ENCODE data around the gene SLC1A5. TPM values are rescaled to one million over a fixed set of nuclear protein-coding genes. Genes with fewer than 3 reads are reported as not detected.

The SLC1A5 gene
- polyA plus RNA-seq, 1 of the 3 experiments (the other 2 are of a cell fraction) = 80.4 TPM

DNA sequence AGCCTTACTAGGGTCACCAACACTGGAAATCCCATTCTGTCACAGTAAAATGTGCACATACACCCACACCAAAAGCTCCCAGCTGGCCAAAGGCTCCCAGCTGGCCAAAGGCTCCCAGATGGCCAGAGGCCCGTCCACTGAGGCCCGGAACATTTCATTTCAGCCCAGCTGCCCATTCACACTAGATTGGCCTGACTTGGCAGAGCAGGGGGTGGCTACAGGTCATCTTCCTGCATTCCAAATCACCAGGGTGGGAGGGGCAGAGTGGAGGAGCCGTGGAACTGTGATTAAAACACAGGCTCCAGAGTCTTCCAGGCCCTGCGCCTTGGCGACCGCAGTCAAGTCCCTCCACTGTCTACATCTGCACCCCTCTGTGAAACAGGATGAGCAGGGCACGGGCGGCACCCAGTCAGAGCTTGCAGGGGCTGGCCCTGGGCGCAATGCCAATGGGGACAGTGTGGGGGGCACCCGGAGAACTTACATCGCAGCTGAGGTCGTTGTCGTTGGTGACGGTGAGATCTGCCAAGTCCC, 61.4 kb downstream of the SLC1A5 start:
- H3K27ac ChIP-seq (ENCODE audit: low read depth in 2 of 2, low read length in 1 of 2) = no peak overlapping the region
- ChIA-PET POLR2A (no interaction called here), CTCF (interaction anchor here (0.6 to 3.8 kb wide), 9 partner anchors 11 to 118 kb away, joined by 3 to 58 read pairs (median 23); partner anchors contain the start of gene PRKD2)
- H2AFZ ChIP-seq (ENCODE audit: low read depth) = no peak overlapping the region
- no peaks in the 10 kb centered on the region for H3K27me3 ChIP-seq (ENCODE audit: insufficient read depth)
- no peaks in the 10 kb centered on the region for H3K9me2 ChIP-seq
- no peak overlapping the region for H3K4me3 ChIP-seq (ENCODE audit: low read depth in 2 of 2, low read length in 1 of 2)
- peaks cover 3 to 8% of the 10 kb centered on the region in 2 experiments; a peak in 2 of 4 replicates for H3K4me1 ChIP-seq (ENCODE audit: control insufficient read depth in 1 of 2, insufficient read depth in 2 of 2, low read depth in 1 of 2, low read length in 1 of 2)
- peaks cover 44% of the 10 kb centered on the region for H4K20me1 ChIP-seq (ENCODE audit: insufficient read depth)
- no peaks in the 10 kb centered on the region for H3K9me3 ChIP-seq
- H3K4me2 ChIP-seq = no peak overlapping the region
- H3K36me3 ChIP-seq (replicated peaks in 1 of 2; ENCODE audit: control insufficient read depth in 1 of 2, insufficient read depth in 2 of 2, low read length in 1 of 2) = peaks cover 20 to 85% of the 10 kb centered on the region in 2 experiments
- TF ChIP-seq, protein P1, sequence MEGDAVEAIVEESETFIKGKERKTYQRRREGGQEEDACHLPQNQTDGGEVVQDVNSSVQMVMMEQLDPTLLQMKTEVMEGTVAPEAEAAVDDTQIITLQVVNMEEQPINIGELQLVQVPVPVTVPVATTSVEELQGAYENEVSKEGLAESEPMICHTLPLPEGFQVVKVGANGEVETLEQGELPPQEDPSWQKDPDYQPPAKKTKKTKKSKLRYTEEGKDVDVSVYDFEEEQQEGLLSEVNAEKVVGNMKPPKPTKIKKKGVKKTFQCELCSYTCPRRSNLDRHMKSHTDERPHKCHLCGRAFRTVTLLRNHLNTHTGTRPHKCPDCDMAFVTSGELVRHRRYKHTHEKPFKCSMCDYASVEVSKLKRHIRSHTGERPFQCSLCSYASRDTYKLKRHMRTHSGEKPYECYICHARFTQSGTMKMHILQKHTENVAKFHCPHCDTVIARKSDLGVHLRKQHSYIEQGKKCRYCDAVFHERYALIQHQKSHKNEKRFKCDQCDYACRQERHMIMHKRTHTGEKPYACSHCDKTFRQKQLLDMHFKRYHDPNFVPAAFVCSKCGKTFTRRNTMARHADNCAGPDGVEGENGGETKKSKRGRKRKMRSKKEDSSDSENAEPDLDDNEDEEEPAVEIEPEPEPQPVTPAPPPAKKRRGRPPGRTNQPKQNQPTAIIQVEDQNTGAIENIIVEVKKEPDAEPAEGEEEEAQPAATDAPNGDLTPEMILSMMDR (IDR thresholded peaks at IDR 0.05) = no peak
- TF ChIP-seq SIN3A (IDR thresholded peaks at IDR 0.05; ENCODE audit: borderline replicate concordance, low read depth, low read length) (no peak), CHD2 (IDR thresholded peaks at IDR 0.05; ENCODE audit: low read length, partially characterized antibody) (no peak), MXI1 (IDR thresholded peaks at IDR 0.05; ENCODE audit: low read depth, low read length) (no peak), FOXJ3 (CRISPR knock-in tag; IDR thresholded peaks at IDR 0.05) (no peak), TAF1 (IDR thresholded peaks at IDR 0.05; ENCODE audit: borderline replicate concordance, low read depth, low read length) (no peak), NFIC (IDR thresholded peaks at IDR 0.05; ENCODE audit: borderline replicate concordance) (no peak), RFX5 (IDR thresholded peaks at IDR 0.05; ENCODE audit: low read length) (no peak), GABPA (IDR thresholded peaks at IDR 0.05; ENCODE audit: low read depth) (no peak), MEF2A (IDR thresholded peaks at IDR 0.05; ENCODE audit: borderline replicate concordance, low read depth) (no peak), EP300 (IDR thresholded peaks at IDR 0.05; ENCODE audit: borderline replicate concordance in 1 of 2, low read depth in 1 of 2, low read length in 1 of 2) (no peak)
- TF ChIP-seq, protein P2, sequence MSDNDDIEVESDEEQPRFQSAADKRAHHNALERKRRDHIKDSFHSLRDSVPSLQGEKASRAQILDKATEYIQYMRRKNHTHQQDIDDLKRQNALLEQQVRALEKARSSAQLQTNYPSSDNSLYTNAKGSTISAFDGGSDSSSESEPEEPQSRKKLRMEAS (IDR thresholded peaks at IDR 0.05; ENCODE audit: low read depth) = no peak
- TF ChIP-seq, protein P3, sequence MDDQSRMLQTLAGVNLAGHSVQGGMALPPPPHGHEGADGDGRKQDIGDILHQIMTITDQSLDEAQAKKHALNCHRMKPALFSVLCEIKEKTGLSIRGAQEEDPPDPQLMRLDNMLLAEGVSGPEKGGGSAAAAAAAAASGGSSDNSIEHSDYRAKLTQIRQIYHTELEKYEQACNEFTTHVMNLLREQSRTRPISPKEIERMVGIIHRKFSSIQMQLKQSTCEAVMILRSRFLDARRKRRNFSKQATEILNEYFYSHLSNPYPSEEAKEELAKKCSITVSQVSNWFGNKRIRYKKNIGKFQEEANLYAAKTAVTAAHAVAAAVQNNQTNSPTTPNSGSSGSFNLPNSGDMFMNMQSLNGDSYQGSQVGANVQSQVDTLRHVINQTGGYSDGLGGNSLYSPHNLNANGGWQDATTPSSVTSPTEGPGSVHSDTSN (IDR thresholded peaks at IDR 0.05) = no peak
- TF ChIP-seq, protein P4, sequence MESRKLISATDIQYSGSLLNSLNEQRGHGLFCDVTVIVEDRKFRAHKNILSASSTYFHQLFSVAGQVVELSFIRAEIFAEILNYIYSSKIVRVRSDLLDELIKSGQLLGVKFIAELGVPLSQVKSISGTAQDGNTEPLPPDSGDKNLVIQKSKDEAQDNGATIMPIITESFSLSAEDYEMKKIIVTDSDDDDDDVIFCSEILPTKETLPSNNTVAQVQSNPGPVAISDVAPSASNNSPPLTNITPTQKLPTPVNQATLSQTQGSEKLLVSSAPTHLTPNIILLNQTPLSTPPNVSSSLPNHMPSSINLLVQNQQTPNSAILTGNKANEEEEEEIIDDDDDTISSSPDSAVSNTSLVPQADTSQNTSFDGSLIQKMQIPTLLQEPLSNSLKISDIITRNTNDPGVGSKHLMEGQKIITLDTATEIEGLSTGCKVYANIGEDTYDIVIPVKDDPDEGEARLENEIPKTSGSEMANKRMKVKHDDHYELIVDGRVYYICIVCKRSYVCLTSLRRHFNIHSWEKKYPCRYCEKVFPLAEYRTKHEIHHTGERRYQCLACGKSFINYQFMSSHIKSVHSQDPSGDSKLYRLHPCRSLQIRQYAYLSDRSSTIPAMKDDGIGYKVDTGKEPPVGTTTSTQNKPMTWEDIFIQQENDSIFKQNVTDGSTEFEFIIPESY (IDR thresholded peaks at IDR 0.05; ENCODE audit: borderline replicate concordance, low read depth) = no peak
- TF ChIP-seq, protein P5, sequence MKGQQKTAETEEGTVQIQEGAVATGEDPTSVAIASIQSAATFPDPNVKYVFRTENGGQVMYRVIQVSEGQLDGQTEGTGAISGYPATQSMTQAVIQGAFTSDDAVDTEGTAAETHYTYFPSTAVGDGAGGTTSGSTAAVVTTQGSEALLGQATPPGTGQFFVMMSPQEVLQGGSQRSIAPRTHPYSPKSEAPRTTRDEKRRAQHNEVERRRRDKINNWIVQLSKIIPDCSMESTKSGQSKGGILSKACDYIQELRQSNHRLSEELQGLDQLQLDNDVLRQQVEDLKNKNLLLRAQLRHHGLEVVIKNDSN (IDR thresholded peaks at IDR 0.05; ENCODE audit: borderline replicate concordance, low read depth) = no peak
- TF ChIP-seq, protein P6, sequence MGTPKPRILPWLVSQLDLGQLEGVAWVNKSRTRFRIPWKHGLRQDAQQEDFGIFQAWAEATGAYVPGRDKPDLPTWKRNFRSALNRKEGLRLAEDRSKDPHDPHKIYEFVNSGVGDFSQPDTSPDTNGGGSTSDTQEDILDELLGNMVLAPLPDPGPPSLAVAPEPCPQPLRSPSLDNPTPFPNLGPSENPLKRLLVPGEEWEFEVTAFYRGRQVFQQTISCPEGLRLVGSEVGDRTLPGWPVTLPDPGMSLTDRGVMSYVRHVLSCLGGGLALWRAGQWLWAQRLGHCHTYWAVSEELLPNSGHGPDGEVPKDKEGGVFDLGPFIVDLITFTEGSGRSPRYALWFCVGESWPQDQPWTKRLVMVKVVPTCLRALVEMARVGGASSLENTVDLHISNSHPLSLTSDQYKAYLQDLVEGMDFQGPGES (IDR thresholded peaks at IDR 0.05; ENCODE audit: low read depth, low read length) = no peak
- TF ChIP-seq, protein P7, sequence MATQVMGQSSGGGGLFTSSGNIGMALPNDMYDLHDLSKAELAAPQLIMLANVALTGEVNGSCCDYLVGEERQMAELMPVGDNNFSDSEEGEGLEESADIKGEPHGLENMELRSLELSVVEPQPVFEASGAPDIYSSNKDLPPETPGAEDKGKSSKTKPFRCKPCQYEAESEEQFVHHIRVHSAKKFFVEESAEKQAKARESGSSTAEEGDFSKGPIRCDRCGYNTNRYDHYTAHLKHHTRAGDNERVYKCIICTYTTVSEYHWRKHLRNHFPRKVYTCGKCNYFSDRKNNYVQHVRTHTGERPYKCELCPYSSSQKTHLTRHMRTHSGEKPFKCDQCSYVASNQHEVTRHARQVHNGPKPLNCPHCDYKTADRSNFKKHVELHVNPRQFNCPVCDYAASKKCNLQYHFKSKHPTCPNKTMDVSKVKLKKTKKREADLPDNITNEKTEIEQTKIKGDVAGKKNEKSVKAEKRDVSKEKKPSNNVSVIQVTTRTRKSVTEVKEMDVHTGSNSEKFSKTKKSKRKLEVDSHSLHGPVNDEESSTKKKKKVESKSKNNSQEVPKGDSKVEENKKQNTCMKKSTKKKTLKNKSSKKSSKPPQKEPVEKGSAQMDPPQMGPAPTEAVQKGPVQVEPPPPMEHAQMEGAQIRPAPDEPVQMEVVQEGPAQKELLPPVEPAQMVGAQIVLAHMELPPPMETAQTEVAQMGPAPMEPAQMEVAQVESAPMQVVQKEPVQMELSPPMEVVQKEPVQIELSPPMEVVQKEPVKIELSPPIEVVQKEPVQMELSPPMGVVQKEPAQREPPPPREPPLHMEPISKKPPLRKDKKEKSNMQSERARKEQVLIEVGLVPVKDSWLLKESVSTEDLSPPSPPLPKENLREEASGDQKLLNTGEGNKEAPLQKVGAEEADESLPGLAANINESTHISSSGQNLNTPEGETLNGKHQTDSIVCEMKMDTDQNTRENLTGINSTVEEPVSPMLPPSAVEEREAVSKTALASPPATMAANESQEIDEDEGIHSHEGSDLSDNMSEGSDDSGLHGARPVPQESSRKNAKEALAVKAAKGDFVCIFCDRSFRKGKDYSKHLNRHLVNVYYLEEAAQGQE (IDR thresholded peaks at IDR 0.05; ENCODE audit: low read depth, low read length) = no peak
- peaks cover 24% of the 10 kb centered on the region; the same call in 1 of the 2 replicates for H3K79me2 ChIP-seq (ENCODE audit: insufficient read depth)
- H3F3A ChIP-seq (replicated peaks; ENCODE audit: insufficient read depth) = peaks cover 5% of the 10 kb centered on the region
- H3K9ac ChIP-seq = no peak overlapping the region
- 91% methylated on average over 12 of the region's 14 CpGs for WGBS (ENCODE audit: low lambda C conversion rate)
- DNase-seq = no peak

Measured in SK-N-SH (cell line).